GM21619 (cell line): Measurements from ENCODE around the gene FYB1.
"Not testable (repeated sequence)": the region's sequence is repeated elsewhere in the genome, so short reads cannot be mapped to it uniquely, and the experiment has no call there.

Source experiments
- ATAC-seq: cut with Tn5 transposase; IDR thresholded peaks from one replicate; pipeline ENCODE4 v1.9.1; 2021; ENCODE audit not compliant: unreplicated experiment

FYB1 gene

GRCh38 chr5:39219437-39219836, at the start of gene FYB1:
TSS of gene FYB1 (minus strand) at chr5:39219563. CDS start at chr5:39202960, 16,603 bp downstream.
- no peak for ATAC-seq

- ATAC-seq: no peak
Observed at GRCh38 chr5:39267186-39267585, 47.8 kb upstream of the FYB1 start.

- no peak for ATAC-seq
Observed at GRCh38 chr5:39266442-39266841, 47.1 kb upstream of the FYB1 start.

GRCh38 chr5:39264528-39264927, 45.2 kb upstream of the FYB1 start:
- peak; percentile 94 for ATAC-seq

GRCh38 chr5:39262981-39263380, 43.6 kb upstream of the FYB1 start:
- no peak for ATAC-seq

GRCh38 chr5:39260095-39260494, 40.7 kb upstream of the FYB1 start:
- ATAC-seq: no peak

GRCh38 chr5:39257554-39257953, 38.2 kb upstream of the FYB1 start:
- no peak for ATAC-seq

GRCh38 chr5:39256477-39257235, 37.3 kb upstream of the FYB1 start:
- ATAC-seq: peak; percentile 63

GRCh38 chr5:39255406-39255805, 36.0 kb upstream of the FYB1 start:
- ATAC-seq: no peak

- ATAC-seq: no peak
Observed at GRCh38 chr5:39254671-39255070, 35.3 kb upstream of the FYB1 start.

GRCh38 chr5:39253196-39253595, 33.8 kb upstream of the FYB1 start:
- no peak for ATAC-seq

- no peak for ATAC-seq
Observed at GRCh38 chr5:39249564-39250274, 30.4 kb upstream of the FYB1 start.

- ATAC-seq: no peak
Observed at GRCh38 chr5:39249069-39249468, 29.7 kb upstream of the FYB1 start.

GRCh38 chr5:39240750-39241149, 21.4 kb upstream of the FYB1 start:
- no peak for ATAC-seq

- no peak for ATAC-seq
Observed at GRCh38 chr5:39238366-39239105, 19.2 kb upstream of the FYB1 start.

GRCh38 chr5:39236718-39237117, 17.4 kb upstream of the FYB1 start:
- ATAC-seq: no peak

- no peak for ATAC-seq
Observed at GRCh38 chr5:39235648-39236047, 16.3 kb upstream of the FYB1 start.

GRCh38 chr5:39234494-39234893, 15.1 kb upstream of the FYB1 start:
- ATAC-seq: not testable (repeated sequence)

- no peak for ATAC-seq
Observed at GRCh38 chr5:39233783-39234182, 14.4 kb upstream of the FYB1 start.

- ATAC-seq: peak; percentile 54
Observed at GRCh38 chr5:39231705-39232525, 12.6 kb upstream of the FYB1 start.

GRCh38 chr5:39228596-39228995, 9.2 kb upstream of the FYB1 start:
- no peak for ATAC-seq
